NT2/D1 (cell line): ENCODE measurements around the gene CYP2R1.
A peak's percentile ranks its signal among the peaks of the same experiment; 100 is the strongest.
"Not testable (repeated sequence)": the region's sequence is repeated elsewhere in the genome, so short reads cannot be mapped to it uniquely, and the experiment has no call there.

Source experiments
- DNase-seq: peaks from one replicate; pipeline ENCODE4 v3.0.0-alpha.2; 2011; ENCODE audit warnings: low read depth, low spot score
- H3K27me3 ChIP-seq: 2 replicates; pipeline ENCODE4 v1.6.0; 2011; ENCODE audit warnings: mild to moderate bottlenecking; ENCODE audit not compliant: insufficient read length, insufficient read depth
- H3K36me3 ChIP-seq: 2 replicates; pipeline ENCODE4 v1.6.1; 2011; ENCODE audit warnings: mild to moderate bottlenecking, low read length, mixed read lengths; ENCODE audit not compliant: insufficient read depth, insufficient read length
- H3K4me1 ChIP-seq: 2 replicates; pipeline ENCODE4 v1.5.1; 2011; ENCODE audit not compliant: insufficient read depth, insufficient read length
- H3K4me3 ChIP-seq: 2 replicates; pipeline ENCODE4 v1.5.1; 2011; ENCODE audit warnings: low read depth; ENCODE audit not compliant: insufficient read length
- H3K9ac ChIP-seq: 2 replicates; pipeline ENCODE4 v1.6.0; 2011; ENCODE audit warnings: low read depth; ENCODE audit not compliant: insufficient read length
- H3K9me3 ChIP-seq: 2 replicates; pipeline ENCODE4 v1.5.1; 2011; ENCODE audit warnings: mild to moderate bottlenecking, low read length; ENCODE audit not compliant: insufficient read depth
- SUZ12 ChIP-seq: IDR thresholded peaks from 2 replicates; pipeline ENCODE4 v1.6.1; 2011; ENCODE audit not compliant: insufficient read length, insufficient read depth; ENCODE audit errors: extremely low read depth
- YY1 ChIP-seq: IDR thresholded peaks from 2 replicates; pipeline ENCODE4 v1.6.1; 2011; ENCODE audit not compliant: insufficient read length, insufficient read depth
- ZNF274 ChIP-seq: IDR thresholded peaks from 2 replicates; pipeline ENCODE4 v1.6.1; 2011; ENCODE audit warnings: mild to moderate bottlenecking, low read depth, low read length

Gene CYP2R1

DNA sequence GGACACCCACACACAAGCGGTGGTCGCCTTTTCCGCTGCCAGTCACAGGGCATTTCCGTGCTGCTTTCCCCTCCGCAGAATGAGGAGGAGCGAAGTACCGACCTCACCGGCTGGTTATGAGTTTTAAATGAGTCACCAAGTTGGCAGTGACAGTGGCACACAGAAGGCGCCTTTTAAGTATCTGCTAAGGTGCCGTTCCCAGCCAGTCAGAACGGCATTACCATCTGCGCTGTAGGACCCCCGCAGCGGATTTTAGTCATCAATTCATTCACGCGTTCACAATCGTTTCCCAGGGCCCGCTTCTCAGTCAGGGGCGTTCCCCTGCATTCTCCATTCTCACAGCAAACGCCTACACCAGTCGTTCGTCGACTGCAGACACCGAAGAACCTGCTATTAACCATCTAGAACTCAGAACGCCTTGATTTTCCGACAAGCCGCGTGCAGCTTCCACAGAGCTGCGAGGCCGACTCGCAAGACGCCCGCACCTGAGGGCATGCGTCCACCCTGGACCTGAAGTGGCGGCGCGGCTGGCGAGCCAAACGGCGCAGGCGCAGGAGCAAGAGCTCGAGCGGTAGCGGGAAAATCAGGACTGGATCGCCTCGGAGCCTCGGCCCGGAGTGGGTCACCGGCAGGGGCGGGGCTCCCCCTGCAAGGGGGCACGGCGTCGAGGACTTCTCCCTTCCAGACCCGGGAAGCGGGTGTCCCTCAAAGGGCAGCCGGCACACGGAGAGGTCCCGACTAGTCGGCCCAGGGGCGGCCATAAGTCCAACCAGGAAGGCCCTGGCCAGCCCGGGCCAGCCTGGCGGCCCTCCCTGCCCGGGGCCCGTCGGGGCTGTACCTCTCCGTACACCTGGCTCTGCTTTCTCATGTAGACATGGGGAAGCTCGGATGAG lies 642 bp downstream of the CYP2R1 start:
- DNase-seq: peak; percentile 70
- H3K27me3 ChIP-seq: peaks cover 4% of the 10 kb centered on the region
- TF ChIP-seq ZNF274 (no peak), SUZ12 (no peak), YY1 (no peak)
- peak overlapping the region; percentile 79 for H3K9ac ChIP-seq
- no peaks in the 10 kb centered on the region for H3K9me3 ChIP-seq
- H3K4me1 ChIP-seq: no peaks in the 10 kb centered on the region
- no peaks in the 10 kb centered on the region for H3K36me3 ChIP-seq
- H3K4me3 ChIP-seq: peak overlapping the region; percentile 46

DNA sequence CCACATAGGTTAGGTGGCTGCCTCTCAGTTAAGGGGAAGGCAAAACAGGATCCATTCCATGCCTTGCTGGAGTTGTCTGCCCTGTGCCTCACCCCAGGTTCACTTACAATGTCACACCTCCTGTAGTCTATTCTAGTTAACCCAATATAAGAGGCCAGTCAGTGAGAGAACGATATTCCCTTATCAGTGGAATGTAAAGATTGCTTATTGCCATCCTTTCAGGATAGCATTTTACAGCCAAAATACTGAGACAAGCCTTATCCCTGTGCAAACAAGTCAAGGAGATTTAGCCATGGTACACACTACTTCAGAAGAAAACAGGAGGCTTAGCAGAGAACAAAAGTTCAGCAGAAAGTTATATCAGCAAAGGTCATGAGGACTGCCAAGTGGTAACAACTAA lies 5.5 kb downstream of the CYP2R1 start:
- DNase-seq: no peak
- no peaks in the 10 kb centered on the region for H3K4me1 ChIP-seq
- no peaks in the 10 kb centered on the region for H3K27me3 ChIP-seq
- H3K9me3 ChIP-seq: no peaks in the 10 kb centered on the region
- H3K4me3 ChIP-seq: no peak overlapping the region
- H3K36me3 ChIP-seq: peaks cover 2% of the 10 kb centered on the region
- H3K9ac ChIP-seq: no peak overlapping the region
- TF ChIP-seq SUZ12 (no peak), YY1 (no peak), ZNF274 (no peak)

DNA sequence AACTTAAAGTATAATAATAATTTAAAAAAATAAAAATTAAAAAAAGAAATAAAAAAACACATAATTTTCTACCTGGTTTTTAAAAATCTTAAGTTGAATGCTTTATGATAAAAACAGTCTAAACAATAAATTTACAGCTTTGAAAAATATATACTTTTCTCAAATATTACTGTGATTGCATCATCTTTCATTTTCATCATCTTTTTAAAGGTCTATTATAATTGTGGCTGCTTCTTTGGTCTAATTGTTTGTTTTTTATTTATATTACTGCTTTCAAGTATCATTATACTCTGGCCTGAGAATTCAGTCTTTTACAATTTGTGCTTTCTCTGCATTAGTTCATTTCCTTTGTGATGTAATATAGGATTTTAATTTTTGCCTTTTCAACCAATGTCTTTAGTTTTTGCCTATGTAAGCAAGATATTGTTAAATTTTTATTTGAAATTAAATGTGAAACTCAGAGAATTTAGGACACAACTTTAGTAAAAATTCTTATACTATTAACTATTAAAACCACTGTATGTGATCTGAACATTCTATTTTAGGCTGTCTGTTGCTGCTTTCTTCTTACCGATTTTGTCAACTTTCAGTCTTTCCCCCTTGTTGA lies 7.3 kb downstream of the CYP2R1 start:
- H3K27me3 ChIP-seq: no peaks in the 10 kb centered on the region
- peaks cover 4% of the 10 kb centered on the region for H3K36me3 ChIP-seq
- DNase-seq: no peak
- no peak for TF ChIP-seq SUZ12
- TF ChIP-seq ZNF274: no peak
- TF ChIP-seq YY1: no peak
- H3K4me1 ChIP-seq: no peaks in the 10 kb centered on the region
- H3K4me3 ChIP-seq: no peak overlapping the region
- no peaks in the 10 kb centered on the region for H3K9me3 ChIP-seq
- no peak overlapping the region for H3K9ac ChIP-seq

GRCh38 chr11:14883683-14884082 lies 8.3 kb downstream of the CYP2R1 start:
- H3K4me3 ChIP-seq, DNase-seq, H3K36me3 ChIP-seq, H3K9ac ChIP-seq, H3K27me3 ChIP-seq, H3K9me3 ChIP-seq, H3K4me1 ChIP-seq: not testable (repeated sequence)

DNA sequence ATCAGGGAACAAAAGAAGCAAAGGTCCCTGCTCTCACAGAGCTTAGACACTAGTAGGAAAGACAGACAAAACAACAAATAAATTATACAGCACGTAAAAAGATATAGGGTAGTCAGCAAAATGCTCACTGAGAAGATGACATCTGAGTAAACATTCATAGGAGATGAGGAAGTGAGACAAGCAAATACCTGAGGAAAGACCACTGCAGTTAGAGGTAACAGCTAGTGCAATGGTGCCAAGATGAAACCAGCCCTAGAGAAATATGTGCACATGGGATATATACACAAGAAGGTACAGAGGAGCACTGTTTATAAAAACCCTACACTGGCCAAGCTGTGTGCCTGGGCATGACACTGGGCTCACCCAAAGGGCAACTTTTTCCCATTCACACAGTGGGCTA lies 9.8 kb downstream of the CYP2R1 start:
- H3K9ac ChIP-seq: no peak overlapping the region
- peaks cover 14% of the 10 kb centered on the region for H3K36me3 ChIP-seq
- TF ChIP-seq ZNF274 (no peak), SUZ12 (no peak), YY1 (no peak)
- H3K27me3 ChIP-seq: no peaks in the 10 kb centered on the region
- no peak overlapping the region for H3K4me3 ChIP-seq
- H3K9me3 ChIP-seq: no peaks in the 10 kb centered on the region
- DNase-seq: no peak
- no peaks in the 10 kb centered on the region for H3K4me1 ChIP-seq

DNA sequence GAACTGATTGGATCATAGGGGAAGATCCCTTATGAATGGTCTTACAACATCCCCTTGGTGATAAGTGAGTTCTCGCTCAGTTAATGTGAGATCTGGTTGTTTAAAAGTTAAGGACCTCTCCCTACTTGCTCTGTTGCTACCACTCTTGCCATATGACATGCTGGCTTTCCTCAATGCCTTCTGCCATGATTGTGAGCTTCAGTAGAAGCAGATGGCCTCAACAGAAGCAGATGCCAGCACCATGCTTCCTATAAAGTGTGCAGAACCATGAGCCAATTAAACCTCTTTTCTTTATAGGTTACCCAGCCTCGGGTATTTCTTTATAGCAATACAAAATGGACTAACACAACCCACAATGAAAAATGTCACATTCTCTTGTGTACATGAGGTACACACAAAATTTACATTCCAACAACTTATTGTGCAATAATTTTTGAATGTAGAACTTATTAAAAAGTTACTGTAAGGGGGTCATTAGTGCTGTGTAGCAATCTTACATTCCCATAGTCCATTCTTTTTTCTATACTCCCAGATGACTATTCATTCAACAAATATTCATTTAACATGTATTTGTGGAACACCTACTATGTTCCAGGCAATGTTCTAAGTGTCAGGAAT lies 10.3 kb downstream of the CYP2R1 start:
- Histone ChIP-seq H3K27me3 (no peaks in the 10 kb centered on the region), H3K4me3 (no peak overlapping the region), H3K9me3 (no peaks in the 10 kb centered on the region), H3K36me3 (peaks cover 17% of the 10 kb centered on the region), H3K9ac (no peak overlapping the region), H3K4me1 (no peaks in the 10 kb centered on the region)
- no peak for DNase-seq
- TF ChIP-seq ZNF274 (no peak), SUZ12 (no peak), YY1 (no peak)

- H3K36me3 ChIP-seq: peaks cover 17% of the 10 kb centered on the region
- TF ChIP-seq SUZ12 (no peak), YY1 (no peak), ZNF274 (no peak)
- no peak overlapping the region for H3K4me3 ChIP-seq
- no peaks in the 10 kb centered on the region for H3K4me1 ChIP-seq
- no peak overlapping the region for H3K9ac ChIP-seq
- no peaks in the 10 kb centered on the region for H3K27me3 ChIP-seq
- no peaks in the 10 kb centered on the region for H3K9me3 ChIP-seq
- DNase-seq: no peak
Observed at GRCh38 chr11:14875163-14875562, 16.9 kb downstream of the CYP2R1 start.
